Retina (tissue), 1 donor: ENCODE measurements around the gene EXOSC3.

Experiments used
- DNase-seq: peaks from one replicate; pipeline ENCODE4 v3.0.0-alpha.2; 2016

The EXOSC3 gene

DNA sequence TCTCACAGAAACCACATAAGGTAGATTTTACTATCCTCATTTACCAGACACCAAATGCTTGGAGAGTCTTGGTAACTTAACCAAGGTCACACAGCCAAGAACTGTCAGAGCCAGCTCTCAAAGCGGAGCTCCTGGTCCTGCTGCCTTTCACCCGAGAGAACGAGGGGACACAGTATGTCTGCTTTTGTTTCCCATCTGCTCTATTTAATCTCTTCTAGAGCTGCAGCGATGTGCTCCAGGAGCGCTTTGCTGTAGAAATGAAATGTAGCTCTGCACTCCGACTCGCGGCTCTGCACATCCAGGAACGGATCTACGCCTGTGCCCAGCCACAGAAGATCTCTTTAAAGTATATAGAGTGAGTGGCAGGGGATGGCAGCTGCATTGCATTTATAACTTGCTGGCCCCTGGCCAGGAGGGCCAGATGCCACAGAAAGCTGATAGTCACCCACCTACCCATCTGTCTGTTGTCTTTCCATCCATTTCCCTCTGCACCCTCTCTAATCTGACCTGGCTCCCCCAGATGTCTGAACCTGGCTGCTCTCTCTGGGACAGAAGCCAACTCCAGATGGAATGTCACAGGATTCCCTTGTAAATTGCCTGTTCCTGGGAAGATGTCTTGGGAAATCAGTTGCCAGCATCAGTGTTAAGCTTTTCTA lies 52.6 kb downstream of the EXOSC3 start:
- DNase-seq: peak; percentile 18

DNA sequence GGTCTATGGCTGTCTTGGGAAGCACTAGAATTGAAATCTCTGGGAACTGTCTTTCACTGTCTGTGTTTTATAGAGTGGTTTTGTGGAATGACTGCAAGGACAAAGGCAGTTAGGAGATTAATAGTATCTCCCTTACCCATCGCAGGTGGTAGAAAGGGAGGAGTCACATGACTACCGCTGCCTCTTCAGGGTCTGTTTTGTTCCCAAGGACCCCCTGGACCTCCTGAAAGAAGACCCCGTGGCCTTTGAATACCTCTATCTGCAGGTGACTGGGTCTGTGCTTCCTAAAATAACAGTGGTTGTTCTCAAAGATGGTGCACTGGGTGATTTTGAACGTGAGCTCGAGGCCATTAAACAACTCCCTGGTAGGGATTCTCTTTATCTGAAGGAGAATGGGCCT lies 54.0 kb downstream of the EXOSC3 start:
- no peak for DNase-seq

DNA sequence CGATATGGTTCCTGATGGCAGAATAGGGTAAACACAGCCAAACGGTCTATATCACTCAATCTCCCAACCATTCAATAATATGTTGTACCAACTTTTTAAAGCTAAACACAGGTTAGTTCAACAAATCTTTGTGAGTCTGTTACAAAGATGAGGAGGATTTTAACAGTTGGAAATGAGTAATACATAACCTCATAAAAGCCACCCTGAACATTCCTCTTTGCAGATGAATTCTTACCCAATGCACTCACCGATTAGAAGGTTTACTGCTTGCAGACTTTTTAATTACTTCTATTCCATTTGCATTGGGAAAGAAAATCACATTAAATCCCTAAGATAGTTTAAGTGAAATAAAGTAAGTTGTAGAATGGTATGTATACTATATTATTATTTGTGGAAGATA lies 54.6 kb downstream of the EXOSC3 start:
- DNase-seq: no peak
